C4-2B (cell line): Measurements from ENCODE around the gene MYCN.

Experiments
- ZFX ChIP-seq: fragments of 450-650 bp; IDR thresholded peaks from 2 replicates; pipeline ENCODE4 v1.6.1; 2017
- TF ChIP-seq, protein P1 (sequence below): fragments of 450-650 bp; conservative IDR thresholded peaks from 2 replicates; pipeline ENCODE4 v1.5.1; 2017; ENCODE audit warnings: mild to moderate bottlenecking

- TF ChIP-seq, protein P1, sequence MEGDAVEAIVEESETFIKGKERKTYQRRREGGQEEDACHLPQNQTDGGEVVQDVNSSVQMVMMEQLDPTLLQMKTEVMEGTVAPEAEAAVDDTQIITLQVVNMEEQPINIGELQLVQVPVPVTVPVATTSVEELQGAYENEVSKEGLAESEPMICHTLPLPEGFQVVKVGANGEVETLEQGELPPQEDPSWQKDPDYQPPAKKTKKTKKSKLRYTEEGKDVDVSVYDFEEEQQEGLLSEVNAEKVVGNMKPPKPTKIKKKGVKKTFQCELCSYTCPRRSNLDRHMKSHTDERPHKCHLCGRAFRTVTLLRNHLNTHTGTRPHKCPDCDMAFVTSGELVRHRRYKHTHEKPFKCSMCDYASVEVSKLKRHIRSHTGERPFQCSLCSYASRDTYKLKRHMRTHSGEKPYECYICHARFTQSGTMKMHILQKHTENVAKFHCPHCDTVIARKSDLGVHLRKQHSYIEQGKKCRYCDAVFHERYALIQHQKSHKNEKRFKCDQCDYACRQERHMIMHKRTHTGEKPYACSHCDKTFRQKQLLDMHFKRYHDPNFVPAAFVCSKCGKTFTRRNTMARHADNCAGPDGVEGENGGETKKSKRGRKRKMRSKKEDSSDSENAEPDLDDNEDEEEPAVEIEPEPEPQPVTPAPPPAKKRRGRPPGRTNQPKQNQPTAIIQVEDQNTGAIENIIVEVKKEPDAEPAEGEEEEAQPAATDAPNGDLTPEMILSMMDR: no peak
- no peak for TF ChIP-seq ZFX
Observed at GRCh38 chr2:15935675-15936074, 4.7 kb upstream of the MYCN start.
